Caco-2 (cell line): ENCODE data around the gene GAD1. TPM values are rescaled to one million over a fixed set of nuclear protein-coding genes. Genes with fewer than 3 reads are reported as not detected.

Experiments
- BruUV-seq: library from RNA; stranded (reverse); fragments of 400-500 nt; replicated peaks from 2 replicates; lab custom pipeline; 2021; lab: Mats Ljungman, UMichigan
- CTCF ChIA-PET: fragments of 300-600 bp; sonication (Branson Sonifier 250); formaldehyde crosslinking; loops from one replicate; lab custom pipeline; 2022; ENCODE audit warnings: antibody characterized with exemption; lab: Charles Lee
- POLR2A ChIA-PET: fragments of 300-600 bp; sonication (Branson Sonifier 250); formaldehyde crosslinking; loops from one replicate; lab custom pipeline; 2022; ENCODE audit warnings: antibody characterized with exemption; lab: Charles Lee
- DNase-seq, 2 experiments: peaks; one replicate each; pipeline versions ENCODE4 v3.0.0 to v3.0.0-alpha.2; 2020 to 2022
- H3K27me3 ChIP-seq: replicated peaks from 2 replicates; pipeline ENCODE4 v1.6.0; 2011; ENCODE audit warnings: low read length; ENCODE audit not compliant: control insufficient read depth, insufficient read depth
- H3K36me3 ChIP-seq: 2 replicates; pipeline ENCODE4 v1.5.1; 2011; ENCODE audit warnings: low read length; ENCODE audit not compliant: control insufficient read depth, insufficient read depth
- H3K4me1 ChIP-seq: fragments of 250-450 bp; sonication (Bioruptor Pico); 2 replicates; pipeline ENCODE4 v1.5.1; 2020; ENCODE audit warnings: mild to moderate bottlenecking
- H3K4me3 ChIP-seq: 2 replicates; pipeline ENCODE4 v1.5.1; 2011; ENCODE audit warnings: low read depth, mild to moderate bottlenecking, control low read depth, low read length
- H3K9me3 ChIP-seq: fragments of 250-450 bp; sonication (Bioruptor Pico); 2 replicates; pipeline ENCODE4 v1.5.1; 2020; ENCODE audit warnings: mild to moderate bottlenecking, moderate library complexity
- H3K27ac Mint-ChIP-seq: one replicate; pipeline ENCODE4 v1.8.0; 2022; ENCODE audit warnings: mixed read lengths; ENCODE audit not compliant: unreplicated experiment
- H3K27me3 Mint-ChIP-seq: one replicate; pipeline ENCODE4 v1.8.0; 2022; ENCODE audit warnings: mixed read lengths; ENCODE audit not compliant: insufficient read depth, unreplicated experiment
- H3K36me3 Mint-ChIP-seq: one replicate; pipeline ENCODE4 v1.8.0; 2022; ENCODE audit warnings: mild to moderate bottlenecking, mixed read lengths; ENCODE audit not compliant: insufficient read depth, unreplicated experiment
- H3K4me1 Mint-ChIP-seq: one replicate; pipeline ENCODE4 v1.8.0; 2022; ENCODE audit warnings: low read depth, mixed read lengths; ENCODE audit not compliant: unreplicated experiment
- H3K4me3 Mint-ChIP-seq: one replicate; pipeline ENCODE4 v1.8.0; 2022; ENCODE audit warnings: mild to moderate bottlenecking, moderate library complexity, mixed read lengths; ENCODE audit not compliant: unreplicated experiment
- H3K9me3 Mint-ChIP-seq: one replicate; pipeline ENCODE4 v1.8.0; 2022; ENCODE audit warnings: mixed read lengths; ENCODE audit not compliant: unreplicated experiment
- intact Hi-C: fragments of 100-400 bp; cut with micrococcal nuclease; formaldehyde crosslinking; loops from one replicate; pipeline ENCODE4 v1.10.0; 2022; ENCODE audit not compliant: unreplicated experiment
- total RNA-seq: library from RNA; stranded (reverse); gene quantifications from 2 replicates; pipeline ENCODE4 v1.2.3, GENCODE V29; 2022
- TF ChIP-seq, protein P1 (sequence below), 2 experiments: fragments of 200-600 bp in 1 of 2; IDR thresholded peaks; 1 replicate in 1 of 2; 2 replicates in 1 of 2; pipeline versions ENCODE4 v1.5.1 to v1.8.0; 2011 to 2022; ENCODE audit warnings: antibody characterized with exemption in 1 of 2, control low read depth in 1 of 2, inconsistent platforms in 1 of 2, low read depth in 1 of 2, low read length in 1 of 2, mild to moderate bottlenecking in 1 of 2, moderate library complexity in 1 of 2; ENCODE audit not compliant: insufficient read depth in 1 of 2, severe bottlenecking in 1 of 2, unreplicated experiment in 1 of 2

GAD1 gene
- total RNA-seq, 1 experiment from 2014 or later = 14.7 TPM

- Mint-ChIP-seq H3K36me3 (no peaks in the 10 kb centered on the region), H3K4me1 (no peaks in the 10 kb centered on the region), H3K27me3 (no peaks in the 10 kb centered on the region), H3K4me3 (no peak overlapping the region), H3K27ac (no peak overlapping the region), H3K9me3 (no peaks in the 10 kb centered on the region)
- DNase-seq = no peak
- H3K9me3 ChIP-seq = no peaks in the 10 kb centered on the region
- TF ChIP-seq, protein P1, sequence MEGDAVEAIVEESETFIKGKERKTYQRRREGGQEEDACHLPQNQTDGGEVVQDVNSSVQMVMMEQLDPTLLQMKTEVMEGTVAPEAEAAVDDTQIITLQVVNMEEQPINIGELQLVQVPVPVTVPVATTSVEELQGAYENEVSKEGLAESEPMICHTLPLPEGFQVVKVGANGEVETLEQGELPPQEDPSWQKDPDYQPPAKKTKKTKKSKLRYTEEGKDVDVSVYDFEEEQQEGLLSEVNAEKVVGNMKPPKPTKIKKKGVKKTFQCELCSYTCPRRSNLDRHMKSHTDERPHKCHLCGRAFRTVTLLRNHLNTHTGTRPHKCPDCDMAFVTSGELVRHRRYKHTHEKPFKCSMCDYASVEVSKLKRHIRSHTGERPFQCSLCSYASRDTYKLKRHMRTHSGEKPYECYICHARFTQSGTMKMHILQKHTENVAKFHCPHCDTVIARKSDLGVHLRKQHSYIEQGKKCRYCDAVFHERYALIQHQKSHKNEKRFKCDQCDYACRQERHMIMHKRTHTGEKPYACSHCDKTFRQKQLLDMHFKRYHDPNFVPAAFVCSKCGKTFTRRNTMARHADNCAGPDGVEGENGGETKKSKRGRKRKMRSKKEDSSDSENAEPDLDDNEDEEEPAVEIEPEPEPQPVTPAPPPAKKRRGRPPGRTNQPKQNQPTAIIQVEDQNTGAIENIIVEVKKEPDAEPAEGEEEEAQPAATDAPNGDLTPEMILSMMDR (IDR thresholded peaks at IDR 0.05; ENCODE audit: insufficient read depth in 1 of 2, low read depth in 1 of 2, low read length in 1 of 2, severe bottlenecking in 1 of 2, unreplicated experiment in 1 of 2) = no peak
- POLR2A ChIA-PET = no interaction called here
- no TSS peak for BruUV-seq
- H3K4me3 ChIP-seq = no peak overlapping the region
- no peaks in the 10 kb centered on the region for H3K27me3 ChIP-seq
- CTCF ChIA-PET = interaction anchor here (1.4 kb wide), 1 partner anchor 24 kb away, joined by 3 read pairs; no protein-coding TSS in a partner anchor
- no peaks in the 10 kb centered on the region for H3K36me3 ChIP-seq
- intact Hi-C loops = no loop called here
- no peaks in the 10 kb centered on the region for H3K4me1 ChIP-seq
These were observed 31.9 kb downstream of the GAD1 start for GRCh38 chr2:170848587-170848986.

- Mint-ChIP-seq H3K9me3 (no peaks in the 10 kb centered on the region), H3K27me3 (no peaks in the 10 kb centered on the region), H3K27ac (no peak overlapping the region), H3K4me1 (no peaks in the 10 kb centered on the region), H3K4me3 (no peak overlapping the region), H3K36me3 (no peaks in the 10 kb centered on the region)
- no peaks in the 10 kb centered on the region for H3K27me3 ChIP-seq
- POLR2A ChIA-PET = no interaction called here
- no TSS peak for BruUV-seq
- CTCF ChIA-PET = no interaction called here
- DNase-seq = no peak
- H3K4me3 ChIP-seq = no peak overlapping the region
- TF ChIP-seq, protein P1 (IDR thresholded peaks at IDR 0.05; ENCODE audit: insufficient read depth in 1 of 2, low read depth in 1 of 2, low read length in 1 of 2, severe bottlenecking in 1 of 2, unreplicated experiment in 1 of 2) = no peak
- H3K4me1 ChIP-seq = no peaks in the 10 kb centered on the region
- H3K36me3 ChIP-seq = no peaks in the 10 kb centered on the region
- intact Hi-C loops = no loop called here
- H3K9me3 ChIP-seq = no peaks in the 10 kb centered on the region
These were observed 33.6 kb downstream of the GAD1 start for GRCh38 chr2:170850251-170850650.

- ChIA-PET CTCF (no interaction called here), POLR2A (no interaction called here)
- Mint-ChIP-seq H3K27me3 (no peaks in the 10 kb centered on the region), H3K9me3 (no peaks in the 10 kb centered on the region), H3K4me1 (no peaks in the 10 kb centered on the region), H3K36me3 (no peaks in the 10 kb centered on the region), H3K4me3 (no peak overlapping the region), H3K27ac (no peak overlapping the region)
- no peak for DNase-seq
- H3K36me3 ChIP-seq = no peaks in the 10 kb centered on the region
- intact Hi-C loops = no loop called here
- TF ChIP-seq, protein P1 (IDR thresholded peaks at IDR 0.05; ENCODE audit: insufficient read depth in 1 of 2, low read depth in 1 of 2, low read length in 1 of 2, severe bottlenecking in 1 of 2, unreplicated experiment in 1 of 2) = no peak
- no TSS peak for BruUV-seq
- H3K4me3 ChIP-seq = no peak overlapping the region
- H3K27me3 ChIP-seq = no peaks in the 10 kb centered on the region
- no peaks in the 10 kb centered on the region for H3K4me1 ChIP-seq
- H3K9me3 ChIP-seq = no peaks in the 10 kb centered on the region
These were observed 34.9 kb downstream of the GAD1 start for GRCh38 chr2:170851635-170852034.
